Stimulated activated CD8-positive, alpha-beta memory T cell treated with anti-CD3 and anti-CD28 coated beads, Interleukin-15, amount 100 ng/mL, for 1 hour (primary cell): Measurements from ENCODE around the gene FGF14.

ENCODE experiments used
- DNase-seq: peaks from one replicate; pipeline ENCODE4 v3.0.0-alpha.2; 2020; ENCODE audit warnings: low read depth

Gene FGF14

DNA sequence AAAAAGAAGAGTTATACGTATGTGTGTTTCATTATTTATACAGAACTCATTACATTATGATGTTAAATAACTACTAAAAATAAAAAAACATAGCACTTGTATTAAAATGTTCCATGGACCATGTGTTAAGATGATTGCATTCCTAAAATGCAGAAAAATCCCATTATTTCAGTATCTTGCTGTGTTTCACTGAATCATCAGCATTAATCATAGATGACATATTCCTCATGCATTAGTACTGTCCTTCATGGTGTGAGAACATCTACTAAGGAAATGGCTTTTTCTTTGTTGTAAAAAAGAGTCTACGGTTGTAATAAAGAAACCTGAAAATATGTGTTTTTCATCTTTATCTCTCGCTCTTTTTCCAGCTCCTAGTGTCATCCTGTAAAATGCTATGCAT lies 416.5 kb downstream of the FGF14 start:
- DNase-seq, result no peak

DNA sequence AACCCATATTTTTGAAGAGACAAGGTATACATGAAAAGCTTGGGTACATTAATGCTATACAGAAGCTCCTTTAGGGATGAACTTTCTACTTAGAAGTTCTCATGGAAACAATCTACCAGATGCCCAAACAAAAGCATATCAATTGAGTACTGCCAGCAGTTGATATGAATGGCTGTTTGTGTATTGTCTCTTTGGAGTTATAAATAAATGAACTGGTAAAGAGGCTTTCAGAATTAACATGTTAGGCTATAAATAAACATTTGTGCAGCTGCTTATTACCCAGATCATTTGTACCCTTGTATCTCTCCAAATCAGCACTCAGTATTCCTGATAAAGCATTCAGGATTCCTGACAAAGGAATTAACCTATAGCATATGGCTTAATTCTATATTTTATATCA lies 418.9 kb downstream of the FGF14 start:
- DNase-seq, result no peak

GRCh38 chr13:101979825-101980224 lies 422.0 kb downstream of the FGF14 start:
- DNase-seq, result no peak

DNA sequence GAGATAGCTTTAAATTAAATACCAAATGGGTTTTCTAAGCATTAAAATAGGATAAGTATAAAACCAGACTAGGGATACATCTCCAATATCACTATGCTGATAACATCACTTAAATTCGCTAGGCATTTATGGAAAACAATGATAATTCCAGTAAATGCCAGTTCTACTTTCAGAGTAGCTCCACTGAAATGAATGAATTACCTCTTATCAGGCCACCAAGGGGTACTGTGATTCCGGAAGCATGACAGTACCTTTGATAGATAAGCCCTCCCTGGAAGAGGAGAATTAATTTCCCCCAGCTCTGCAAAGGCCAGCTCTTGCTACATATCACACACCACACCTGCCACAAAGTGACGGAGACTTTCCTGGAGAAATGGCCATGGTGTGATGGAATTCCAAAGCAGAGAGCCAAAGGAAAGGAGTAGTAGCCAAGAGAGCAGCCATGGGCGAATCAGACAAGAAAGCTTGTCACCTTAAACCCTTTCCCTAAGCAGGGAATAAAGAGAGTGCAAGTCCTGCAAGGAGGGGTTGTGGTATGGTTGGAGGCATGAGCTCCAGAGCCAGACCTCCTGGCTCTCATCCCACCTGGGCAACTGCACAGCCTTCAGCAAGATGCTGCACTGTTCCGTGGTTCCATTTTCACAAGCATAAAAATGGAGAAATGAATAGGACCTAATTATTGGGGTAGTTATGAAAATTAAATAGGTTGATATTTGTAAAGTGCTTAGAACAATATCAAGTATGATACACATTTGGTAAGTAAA lies 423.1 kb downstream of the FGF14 start:
- no peak for DNase-seq

GRCh38 chr13:101977475-101977874 lies 424.4 kb downstream of the FGF14 start:
- DNase-seq, result no peak

DNA sequence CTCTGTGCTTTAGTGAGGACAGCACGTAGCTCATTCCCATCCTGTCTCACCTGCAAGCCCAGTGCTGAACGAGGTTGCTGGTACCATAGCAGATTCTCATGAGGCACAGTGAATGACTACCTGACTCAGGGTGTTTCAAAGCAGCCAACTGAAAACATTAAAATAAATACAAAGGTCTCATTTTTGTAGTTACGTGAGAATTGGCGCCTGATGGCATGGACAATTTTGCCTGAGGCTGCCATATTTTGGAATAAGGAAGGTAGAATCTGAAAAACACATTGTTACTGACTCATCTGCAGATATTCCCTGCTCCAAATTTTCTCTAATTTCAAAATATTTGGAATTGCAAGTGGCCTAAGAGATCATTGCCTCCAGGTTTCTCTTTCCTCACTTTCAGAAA lies 429.7 kb downstream of the FGF14 start:
- no peak for DNase-seq

DNA sequence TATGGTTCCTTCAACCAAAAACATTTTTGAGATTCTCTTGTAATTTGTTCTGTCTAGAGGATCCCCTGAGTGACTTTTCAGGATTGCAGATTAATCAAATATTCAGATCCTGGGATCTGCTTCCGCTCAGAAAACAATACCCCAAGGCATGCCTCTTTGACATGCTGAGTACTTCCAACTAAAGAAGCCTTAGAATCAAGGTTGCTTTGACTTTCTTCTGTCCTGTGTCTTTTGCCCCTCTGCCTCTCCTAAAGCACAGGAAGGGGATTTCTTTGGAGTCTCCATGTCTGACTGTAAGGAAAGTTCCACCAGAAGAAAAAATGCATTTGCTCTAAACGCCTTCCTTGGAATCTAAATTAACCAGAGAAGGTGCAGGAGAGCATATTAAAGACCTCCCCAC lies 431.5 kb downstream of the FGF14 start:
- DNase-seq, result no peak

DNA sequence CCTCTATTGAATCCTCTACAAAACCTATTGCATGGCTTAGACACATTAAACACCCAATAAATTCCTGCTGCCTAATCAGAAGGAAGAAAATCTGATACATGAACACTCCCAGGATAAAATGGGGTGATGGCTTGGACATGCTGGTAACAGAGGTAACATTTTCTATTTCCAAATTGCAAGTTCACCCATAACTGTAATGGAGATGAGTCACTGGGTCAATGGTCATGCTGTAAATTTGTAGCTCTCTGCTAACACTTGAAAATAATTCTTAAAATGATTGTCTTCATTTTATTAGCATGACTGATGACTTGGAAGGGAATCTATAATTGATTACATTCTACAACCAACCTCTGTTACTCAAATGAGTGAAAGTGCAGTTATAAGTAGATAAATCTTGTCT lies 434.1 kb downstream of the FGF14 start:
- DNase-seq, result no peak

DNA sequence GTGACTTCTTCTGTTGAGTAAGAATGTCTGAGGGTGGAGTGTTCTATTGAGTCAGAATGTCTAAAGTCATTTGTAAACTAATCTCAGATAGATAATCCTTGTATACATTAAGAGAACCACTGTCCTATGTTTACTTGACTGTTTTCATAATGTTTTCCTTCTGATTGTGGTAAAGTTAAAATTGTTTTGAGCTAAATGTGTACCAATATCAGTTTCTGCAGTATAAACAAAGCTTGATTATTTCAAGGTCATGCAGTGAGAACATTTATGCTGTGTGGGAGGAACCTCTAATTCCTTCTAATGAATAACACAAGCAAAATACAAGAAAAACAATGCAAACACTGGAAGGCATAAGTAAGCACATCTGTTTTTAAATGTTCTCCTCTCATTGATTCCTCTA lies 434.6 kb downstream of the FGF14 start:
- DNase-seq, result no peak

- DNase-seq, result no peak
These were observed 436.8 kb downstream of the FGF14 start for GRCh38 chr13:101965096-101965495.

- no peak for DNase-seq
These were observed 442.8 kb downstream of the FGF14 start for GRCh38 chr13:101959016-101959415.

- no peak for DNase-seq
These were observed 446.1 kb downstream of the FGF14 start for GRCh38 chr13:101955764-101956163.

DNA sequence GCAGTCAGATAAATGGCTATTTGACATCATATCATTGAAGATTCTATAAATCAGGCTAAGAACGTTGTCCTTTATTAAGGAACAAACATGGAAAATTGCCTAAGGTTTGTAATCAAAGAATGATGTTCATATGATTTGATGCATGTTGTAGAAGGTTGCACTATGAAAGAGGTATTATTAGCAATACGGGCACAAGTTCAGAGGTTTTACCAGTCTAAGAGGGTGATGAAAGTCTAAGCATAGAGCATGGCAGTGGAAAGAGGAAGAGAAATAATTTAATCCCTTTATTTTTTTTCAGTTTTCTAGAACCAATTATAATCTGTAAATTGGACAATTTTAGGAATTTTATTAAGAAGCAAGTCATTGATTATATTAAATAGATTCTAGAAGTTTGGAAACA lies 450.7 kb downstream of the FGF14 start:
- no peak for DNase-seq

GRCh38 chr13:101949681-101950080 lies 452.2 kb downstream of the FGF14 start:
- DNase-seq, result no peak

GRCh38 chr13:101946401-101946800 lies 455.4 kb downstream of the FGF14 start:
- no peak for DNase-seq

DNA sequence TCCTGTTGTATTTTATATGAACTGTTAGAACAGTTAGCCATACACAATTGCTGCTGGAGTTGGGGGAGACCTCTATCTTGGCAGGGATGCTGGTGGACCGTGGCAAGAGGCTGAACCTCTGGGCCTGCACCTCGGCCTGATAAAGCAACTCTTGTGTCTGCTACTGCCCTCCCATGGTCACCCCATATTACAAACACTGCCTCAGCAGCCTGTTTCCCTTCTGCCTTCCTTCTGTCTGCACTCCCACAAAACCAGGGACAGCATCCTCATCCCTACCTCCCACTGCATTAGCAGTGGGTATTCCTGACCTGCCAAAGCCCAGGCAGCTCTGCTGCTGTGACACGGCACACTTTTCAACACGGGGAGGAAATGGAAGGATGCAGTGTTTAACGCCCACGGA lies 456.4 kb downstream of the FGF14 start:
- DNase-seq, result no peak

DNA sequence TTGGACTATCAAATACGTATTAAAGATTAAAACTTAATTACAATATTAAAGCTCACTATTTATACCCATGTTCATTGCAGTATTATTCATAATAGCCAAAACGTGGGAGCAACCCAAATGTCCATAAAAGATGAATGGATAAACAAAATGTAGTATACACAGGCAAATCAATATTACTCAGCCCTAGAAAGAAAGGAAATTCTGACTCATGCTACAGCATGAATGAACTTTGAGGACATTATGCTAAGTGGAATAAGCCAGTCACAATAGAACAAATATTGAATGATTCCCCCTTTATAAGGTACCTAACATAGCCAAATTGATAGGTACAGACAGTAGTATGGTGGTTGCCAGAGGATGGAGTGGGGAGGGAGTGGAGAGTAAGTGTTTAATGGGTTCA lies 457.3 kb downstream of the FGF14 start:
- DNase-seq, result no peak

DNA sequence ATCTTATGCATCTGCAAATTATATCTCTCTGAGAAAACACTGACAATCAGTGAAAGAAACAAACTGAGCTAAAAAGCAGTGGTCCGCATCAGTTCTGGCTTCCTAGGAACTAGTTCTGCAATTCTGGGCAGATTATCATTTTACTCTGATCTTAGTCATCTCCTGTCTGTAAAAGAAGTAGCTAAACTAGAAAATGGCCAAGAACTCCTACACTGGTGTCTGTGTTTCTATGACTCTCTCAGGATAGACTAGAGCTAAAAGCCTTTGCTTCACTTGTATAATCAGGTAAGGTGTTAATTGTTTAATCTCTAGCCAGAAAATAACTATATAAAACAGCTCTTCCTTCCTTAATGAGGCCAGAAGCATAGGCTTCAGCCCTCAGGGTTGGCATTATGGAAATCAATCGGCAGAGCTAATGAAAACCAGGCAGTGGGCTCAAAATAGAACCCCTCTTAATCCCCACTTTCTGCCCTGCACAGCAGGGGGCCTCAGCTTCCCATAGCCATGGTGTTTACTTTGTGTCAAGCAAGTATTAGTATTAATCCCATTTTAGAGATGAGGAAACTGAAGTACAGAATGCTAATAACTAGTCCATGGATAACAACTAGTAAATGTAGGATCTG lies 459.2 kb downstream of the FGF14 start:
- no peak for DNase-seq

GRCh38 chr13:101942038-101942437 lies 459.8 kb downstream of the FGF14 start:
- DNase-seq, result no peak

- DNase-seq, result no peak
These were observed 460.6 kb downstream of the FGF14 start for GRCh38 chr13:101941095-101941783.

GRCh38 chr13:101939370-101939769 lies 462.5 kb downstream of the FGF14 start:
- DNase-seq, result no peak

GRCh38 chr13:101935828-101936227 lies 466.0 kb downstream of the FGF14 start:
- DNase-seq, result no peak

DNA sequence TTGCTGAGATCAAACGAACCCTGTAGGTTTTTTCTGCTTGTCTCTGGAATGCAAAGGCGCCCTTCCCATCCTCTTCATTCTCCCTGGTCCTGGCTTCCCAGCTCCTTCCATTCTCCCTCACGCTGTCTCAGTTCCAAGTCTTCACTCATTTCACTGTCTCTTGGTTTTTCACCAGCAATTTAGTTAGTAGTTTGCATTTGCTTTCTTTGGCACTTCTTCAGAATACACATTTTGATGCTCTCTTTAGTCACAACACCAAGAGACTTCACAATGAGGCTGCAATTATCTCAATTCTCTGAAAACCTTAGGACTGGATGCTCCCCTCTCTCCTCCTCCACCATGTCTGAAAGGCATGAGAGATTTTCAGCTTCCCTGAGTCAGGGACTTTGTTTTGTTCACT lies 470.7 kb downstream of the FGF14 start:
- no peak for DNase-seq
